ENCODE measurements around the gene TGFBR3.

The TGFBR3 gene

DNA sequence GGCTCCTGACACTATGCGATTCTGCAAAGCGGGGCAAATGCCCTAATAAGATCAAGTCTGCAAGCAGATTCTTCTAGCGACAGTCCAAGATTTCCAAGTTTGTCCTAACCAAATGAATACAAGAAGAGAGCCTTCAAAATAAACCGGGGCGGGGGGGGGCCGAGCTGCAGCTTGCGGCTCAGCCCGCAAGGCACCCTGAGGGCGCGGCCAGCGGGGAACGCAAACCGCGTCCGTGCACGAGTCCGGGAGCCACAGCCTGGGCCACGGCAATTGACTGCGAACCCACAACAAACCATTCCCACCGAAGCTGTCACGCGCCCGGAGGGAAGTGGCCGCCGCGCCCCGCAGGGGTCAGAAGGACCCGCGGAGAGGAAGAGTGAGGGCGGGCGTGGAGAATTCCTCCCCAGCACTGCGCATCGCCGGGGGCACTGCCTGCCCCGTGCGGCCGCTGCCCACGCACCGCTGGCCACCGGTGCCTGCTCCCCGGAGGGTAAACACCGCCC, 687 bp downstream of the TGFBR3 start:
- peak overlapping the region; percentile 95 for H3K27ac ChIP-seq
- TF ChIP-seq, protein P1, sequence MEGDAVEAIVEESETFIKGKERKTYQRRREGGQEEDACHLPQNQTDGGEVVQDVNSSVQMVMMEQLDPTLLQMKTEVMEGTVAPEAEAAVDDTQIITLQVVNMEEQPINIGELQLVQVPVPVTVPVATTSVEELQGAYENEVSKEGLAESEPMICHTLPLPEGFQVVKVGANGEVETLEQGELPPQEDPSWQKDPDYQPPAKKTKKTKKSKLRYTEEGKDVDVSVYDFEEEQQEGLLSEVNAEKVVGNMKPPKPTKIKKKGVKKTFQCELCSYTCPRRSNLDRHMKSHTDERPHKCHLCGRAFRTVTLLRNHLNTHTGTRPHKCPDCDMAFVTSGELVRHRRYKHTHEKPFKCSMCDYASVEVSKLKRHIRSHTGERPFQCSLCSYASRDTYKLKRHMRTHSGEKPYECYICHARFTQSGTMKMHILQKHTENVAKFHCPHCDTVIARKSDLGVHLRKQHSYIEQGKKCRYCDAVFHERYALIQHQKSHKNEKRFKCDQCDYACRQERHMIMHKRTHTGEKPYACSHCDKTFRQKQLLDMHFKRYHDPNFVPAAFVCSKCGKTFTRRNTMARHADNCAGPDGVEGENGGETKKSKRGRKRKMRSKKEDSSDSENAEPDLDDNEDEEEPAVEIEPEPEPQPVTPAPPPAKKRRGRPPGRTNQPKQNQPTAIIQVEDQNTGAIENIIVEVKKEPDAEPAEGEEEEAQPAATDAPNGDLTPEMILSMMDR (conservative IDR thresholded peaks at IDR 0.05; ENCODE audit: low read depth), result no peak
- CTCF ChIA-PET, result interaction anchor here (0.6 to 2.4 kb wide), 2 partner anchors 356 to 1044 kb away, joined by 3 to 13 read pairs; no protein-coding TSS in a partner anchor
- POLR2A ChIA-PET (ENCODE audit: low non-redundant PET), result no interaction called here
- no peak for DNase-seq (ENCODE audit: low spot score)

DNA sequence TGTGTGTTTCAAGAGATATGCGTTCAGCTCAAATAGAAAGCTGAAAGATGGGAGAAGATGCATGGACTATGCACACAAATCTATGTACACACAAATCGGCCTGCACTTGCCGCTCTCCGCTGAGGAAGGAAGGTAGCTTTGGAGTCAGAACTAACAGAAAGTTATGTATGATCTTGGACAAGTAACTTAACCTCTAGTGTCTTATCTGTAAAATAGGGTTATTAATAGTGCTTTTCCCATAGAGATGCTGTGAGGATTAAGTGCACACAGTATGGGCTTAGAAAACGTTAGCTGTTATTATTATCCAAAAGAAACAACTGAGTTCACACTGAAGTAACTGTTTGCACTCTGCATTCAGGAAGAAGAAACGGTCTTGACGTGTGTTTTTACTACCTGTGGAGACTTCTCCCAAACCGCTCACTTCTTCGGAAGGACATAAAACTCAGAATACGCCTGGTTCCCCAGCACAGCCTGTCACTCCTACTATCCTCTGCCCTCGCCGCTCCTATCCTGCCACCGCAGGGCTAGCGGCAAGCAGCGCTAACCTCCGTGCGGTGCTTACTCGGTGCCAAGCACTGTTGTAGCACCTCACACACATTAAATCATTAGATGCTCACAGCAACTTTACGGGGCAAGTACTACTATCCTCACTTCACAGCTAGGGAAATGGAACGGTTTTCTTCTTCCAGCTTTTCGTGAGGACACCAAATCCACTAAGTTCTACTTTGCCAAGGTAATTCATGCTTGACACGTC, 1.3 kb downstream of the TGFBR3 start:
- peak overlapping the region; percentile 95 for H3K27ac ChIP-seq
- DNase-seq (ENCODE audit: low spot score), result no peak
- TF ChIP-seq, protein P1 (conservative IDR thresholded peaks at IDR 0.05; ENCODE audit: low read depth), result no peak
- ChIA-PET POLR2A (ENCODE audit: low non-redundant PET) (no interaction called here), CTCF (interaction anchor here (0.6 to 2.4 kb wide), 5 partner anchors 8 to 1655 kb away, joined by 3 to 13 read pairs (median 4); no protein-coding TSS in a partner anchor)

DNA sequence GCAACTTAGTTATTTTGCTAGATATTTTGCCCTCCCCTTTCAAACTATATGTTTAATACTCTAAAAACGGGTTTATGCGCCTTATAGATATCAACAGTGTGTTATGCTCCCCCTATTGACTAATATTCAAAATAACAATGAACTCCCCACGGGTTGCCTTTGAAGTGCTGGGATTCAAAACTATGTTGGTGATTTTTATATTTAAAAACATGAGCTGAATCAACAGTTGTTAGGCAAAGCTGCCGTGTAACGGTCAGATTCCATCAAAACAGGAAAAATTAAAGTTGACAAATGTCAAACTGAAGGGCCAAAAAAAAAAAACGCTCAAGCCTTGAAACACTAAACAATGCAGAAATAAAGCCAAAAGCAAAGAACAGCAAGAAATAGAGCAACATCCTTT, 2.5 kb downstream of the TGFBR3 start:
- ChIA-PET CTCF (interaction anchor here (0.6 to 1.3 kb wide), 10 partner anchors 8 to 353 kb away, joined by 3 to 7 read pairs (median 3); partner anchors contain the start of gene BRDT), POLR2A (ENCODE audit: low non-redundant PET) (no interaction called here)
- no peak overlapping the region for H3K27ac ChIP-seq
- TF ChIP-seq, protein P1 (conservative IDR thresholded peaks at IDR 0.05; ENCODE audit: low read depth), result peak; percentile 65
- peak; percentile 50 for DNase-seq (ENCODE audit: low spot score)

DNA sequence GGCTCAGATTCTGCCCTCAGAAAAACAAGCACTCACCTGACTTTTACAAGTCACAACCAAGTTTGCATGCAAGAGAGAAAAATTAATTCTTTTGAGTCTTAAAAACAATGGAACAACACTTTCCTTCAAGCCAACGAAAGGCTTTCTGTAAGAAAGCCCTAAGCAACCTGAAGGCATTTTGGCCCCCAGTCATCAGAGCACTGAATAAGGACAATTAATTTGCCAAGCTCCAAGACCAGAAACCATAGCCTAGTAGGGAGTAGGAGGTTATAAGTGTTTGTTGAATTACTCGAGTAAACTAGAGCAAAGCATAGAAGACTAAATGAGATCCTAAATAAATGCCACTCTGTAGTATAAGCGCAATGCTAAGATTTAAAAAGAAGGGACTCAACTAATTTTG, 4.7 kb downstream of the TGFBR3 start:
- ChIA-PET CTCF (interaction anchor here (0.5 kb wide), 1 partner anchor 54 kb away, joined by 4 read pairs; no protein-coding TSS in a partner anchor), POLR2A (ENCODE audit: low non-redundant PET) (no interaction called here)
- DNase-seq (ENCODE audit: low spot score), result no peak
- TF ChIP-seq, protein P1 (conservative IDR thresholded peaks at IDR 0.05; ENCODE audit: low read depth), result no peak
- H3K27ac ChIP-seq, result no peak overlapping the region

DNA sequence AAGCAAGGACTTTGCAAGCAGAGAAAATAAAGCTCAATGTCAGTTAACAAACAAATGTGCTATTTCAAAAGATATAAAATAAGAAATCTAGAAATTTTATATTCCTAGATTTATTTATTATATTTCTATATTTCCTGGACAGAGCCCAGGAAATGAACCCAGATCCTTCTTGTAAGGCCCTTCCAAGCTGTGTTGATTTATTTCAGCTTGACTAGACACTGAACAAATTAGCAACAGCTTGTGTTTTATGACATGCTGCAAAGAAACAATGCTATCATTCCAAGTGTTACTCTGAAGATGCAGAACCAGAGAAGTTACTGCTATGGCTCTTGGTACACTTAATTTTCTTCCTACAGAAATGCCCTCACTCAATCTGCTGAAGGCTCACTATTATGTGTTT, 6.2 kb downstream of the TGFBR3 start:
- DNase-seq (ENCODE audit: low spot score), result no peak
- ChIA-PET CTCF (interaction anchor here (0.6 to 0.7 kb wide), 2 partner anchors 12 to 19 kb away, joined by 3 read pairs; no protein-coding TSS in a partner anchor), POLR2A (ENCODE audit: low non-redundant PET) (interaction anchor here (0.7 kb wide), 1 partner anchor 367 kb away, joined by 3 read pairs; no protein-coding TSS in a partner anchor)
- no peak overlapping the region for H3K27ac ChIP-seq
- TF ChIP-seq, protein P1 (conservative IDR thresholded peaks at IDR 0.05; ENCODE audit: low read depth), result no peak

DNA sequence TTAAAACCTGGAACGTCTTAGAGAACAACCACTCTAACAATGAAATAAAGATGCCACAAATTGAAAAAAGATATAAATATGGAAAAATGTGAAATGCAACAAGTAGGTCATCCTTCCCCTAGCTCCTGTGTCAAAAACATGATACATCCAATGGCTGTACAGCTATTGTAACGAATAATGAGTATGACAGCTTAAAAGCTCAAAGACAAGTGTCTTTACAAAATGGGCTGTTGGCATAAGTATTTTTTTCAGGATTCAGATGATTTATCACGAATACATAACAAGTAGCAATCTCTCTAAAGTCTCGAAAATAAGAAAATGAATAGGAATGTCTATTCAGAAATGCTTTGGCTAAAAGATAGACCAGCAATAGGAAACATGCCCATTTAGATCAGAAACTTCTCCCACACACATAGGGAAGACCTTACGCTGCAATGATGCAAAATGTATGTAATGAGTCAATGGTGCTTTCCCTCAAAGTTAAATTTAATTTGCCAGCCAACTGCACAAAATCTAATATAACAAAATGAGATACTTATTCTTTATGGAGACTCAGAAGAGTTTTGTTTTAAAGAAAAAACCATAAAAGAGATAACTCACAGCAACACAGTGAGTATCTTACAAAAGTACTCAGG, 8.3 kb downstream of the TGFBR3 start:
- no peak overlapping the region for H3K27ac ChIP-seq
- TF ChIP-seq, protein P1 (conservative IDR thresholded peaks at IDR 0.05; ENCODE audit: low read depth), result no peak
- DNase-seq (ENCODE audit: low spot score), result no peak
- CTCF ChIA-PET, result no interaction called here
- POLR2A ChIA-PET (ENCODE audit: low non-redundant PET), result no interaction called here

Measured in RWPE1 (cell line).